Measurements from ENCODE around the gene EFNA2. TPM values are rescaled to one million over a fixed set of nuclear protein-coding genes. Genes with fewer than 3 reads are reported as not detected.
"Not testable (repeated sequence)": the region's sequence is repeated elsewhere in the genome, so short reads cannot be mapped to it uniquely, and the experiment has no call there.

The EFNA2 gene
- total and polyA plus RNA-seq, 9 donors, result 0.42 to 4.5 (median 2.3) TPM

GRCh38 chr19:1241417-1242095 is 44.1 kb upstream of the EFNA2 start, which contains the start of gene ATP5F1D:
Gene ATP5F1D, plus strand, starts transcription at chr19:1241751. Its CDS starts 100 bp downstream, at chr19:1241851.
- Histone ChIP-seq H3K9me3 (replicated peaks; ENCODE audit: control insufficient read depth, low read depth, low read length) (no peaks in the 10 kb centered on the region), H3K4me1 (ENCODE audit: control insufficient read depth, insufficient read depth, low read length) (peaks cover 79% of the 10 kb centered on the region), H3K27me3 (ENCODE audit: control insufficient read depth, insufficient read depth, low read length) (peaks cover 6% of the 10 kb centered on the region), H3K4me3 (ENCODE audit: low read length) (peak within 1 kb of the TSS; percentile 66), H3K27ac (ENCODE audit: low read length) (peak within 1 kb of the TSS; percentile 47), H3K36me3 (ENCODE audit: control insufficient read depth, insufficient read depth, low read length) (peaks cover 4% of the 10 kb centered on the region)
- under 1% methylated on average over 75 of the region's 79 CpGs for WGBS (ENCODE audit: insufficient coverage)
- peak; percentile 97 for DNase-seq

GRCh38 chr19:1243768-1244692 is 41.6 kb upstream of the EFNA2 start:
- H3K27ac ChIP-seq (ENCODE audit: low read length), result peak overlapping the region; percentile 99
- no peaks in the 10 kb centered on the region for H3K9me3 ChIP-seq (replicated peaks; ENCODE audit: control insufficient read depth, low read depth, low read length)
- 29% methylated on average over 26 of the region's 33 CpGs for WGBS (ENCODE audit: insufficient coverage)
- peaks cover 77% of the 10 kb centered on the region for H3K4me1 ChIP-seq (ENCODE audit: control insufficient read depth, insufficient read depth, low read length)
- DNase-seq, result peak; percentile 91
- no peak overlapping the region for H3K4me3 ChIP-seq (ENCODE audit: low read length)
- peaks cover 4% of the 10 kb centered on the region for H3K36me3 ChIP-seq (ENCODE audit: control insufficient read depth, insufficient read depth, low read length)
- no peaks in the 10 kb centered on the region for H3K27me3 ChIP-seq (ENCODE audit: control insufficient read depth, insufficient read depth, low read length)

- no peaks in the 10 kb centered on the region for H3K9me3 ChIP-seq (replicated peaks; ENCODE audit: control insufficient read depth, low read depth, low read length)
- peak; percentile 60 for DNase-seq
- WGBS (ENCODE audit: insufficient coverage), result 26% methylated on average over 14 of the region's 31 CpGs
- H3K36me3 ChIP-seq (ENCODE audit: control insufficient read depth, insufficient read depth, low read length), result peaks cover 4% of the 10 kb centered on the region
- peaks cover 72% of the 10 kb centered on the region for H3K4me1 ChIP-seq (ENCODE audit: control insufficient read depth, insufficient read depth, low read length)
- H3K27me3 ChIP-seq (ENCODE audit: control insufficient read depth, insufficient read depth, low read length), result no peaks in the 10 kb centered on the region
- H3K4me3 ChIP-seq (ENCODE audit: low read length), result no peak overlapping the region
- H3K27ac ChIP-seq (ENCODE audit: low read length), result peak overlapping the region; percentile 99
These were observed 40.8 kb upstream of the EFNA2 start for GRCh38 chr19:1244693-1245451.

GRCh38 chr19:1245494-1246264 is 40.0 kb upstream of the EFNA2 start:
- Histone ChIP-seq H3K4me3 (ENCODE audit: low read length) (no peak overlapping the region), H3K27me3 (ENCODE audit: control insufficient read depth, insufficient read depth, low read length) (no peaks in the 10 kb centered on the region), H3K4me1 (ENCODE audit: control insufficient read depth, insufficient read depth, low read length) (peaks cover 67% of the 10 kb centered on the region), H3K9me3 (replicated peaks; ENCODE audit: control insufficient read depth, low read depth, low read length) (no peaks in the 10 kb centered on the region), H3K36me3 (ENCODE audit: control insufficient read depth, insufficient read depth, low read length) (peaks cover 4% of the 10 kb centered on the region), H3K27ac (ENCODE audit: low read length) (peak overlapping the region; percentile 99)
- peak; percentile 85 for DNase-seq
- WGBS (ENCODE audit: insufficient coverage), result 63% methylated on average over 21 of the region's 26 CpGs

GRCh38 chr19:1246265-1247087 is 39.2 kb upstream of the EFNA2 start:
- H3K4me1 ChIP-seq (ENCODE audit: control insufficient read depth, insufficient read depth, low read length), result peaks cover 64% of the 10 kb centered on the region
- not testable (repeated sequence) for H3K9me3 ChIP-seq (replicated peaks; ENCODE audit: control insufficient read depth, low read depth, low read length); H3K27me3 ChIP-seq (ENCODE audit: control insufficient read depth, insufficient read depth, low read length); H3K4me3 ChIP-seq (ENCODE audit: low read length); H3K36me3 ChIP-seq (ENCODE audit: control insufficient read depth, insufficient read depth, low read length)
- H3K27ac ChIP-seq (ENCODE audit: low read length), result peak overlapping the region; percentile 99
- WGBS (ENCODE audit: insufficient coverage), result 71% methylated on average over 13 of the region's 27 CpGs
- DNase-seq, result peak; percentile 63

GRCh38 chr19:1247748-1248138 is 37.9 kb upstream of the EFNA2 start:
- 60% methylated on average over 4 of the region's 8 CpGs for WGBS (ENCODE audit: insufficient coverage)
- H3K27me3 ChIP-seq (ENCODE audit: control insufficient read depth, insufficient read depth, low read length), result no peaks in the 10 kb centered on the region

GRCh38 chr19:1248139-1248785 is 37.4 kb upstream of the EFNA2 start, which contains the start of gene MIDN:
Gene MIDN, plus strand, starts transcription at chr19:1248583. Its CDS starts 1,714 bp downstream, at chr19:1250297.
- Histone ChIP-seq H3K27ac (ENCODE audit: low read length) (peak within 1 kb of the TSS; percentile 99), H3K4me3 (ENCODE audit: low read length) (peak within 1 kb of the TSS; percentile 77), H3K4me1 (ENCODE audit: control insufficient read depth, insufficient read depth, low read length) (peaks cover 70% of the 10 kb centered on the region), H3K9me3 (replicated peaks; ENCODE audit: control insufficient read depth, low read depth, low read length) (no peaks in the 10 kb centered on the region), H3K27me3 (ENCODE audit: control insufficient read depth, insufficient read depth, low read length) (no peaks in the 10 kb centered on the region), H3K36me3 (ENCODE audit: control insufficient read depth, insufficient read depth, low read length) (peaks cover 13% of the 10 kb centered on the region)
- WGBS (ENCODE audit: insufficient coverage), result 3% methylated on average over 32 of the region's 60 CpGs
- peak; percentile 93 for DNase-seq

More at GRCh38 chr19:1247748-1248138, 37.9 kb upstream of the EFNA2 start:
- Histone ChIP-seq H3K9me3 (replicated peaks; ENCODE audit: control insufficient read depth, low read depth, low read length) (no peaks in the 10 kb centered on the region), H3K4me3 (ENCODE audit: low read length) (peak overlapping the region; percentile 77), H3K36me3 (ENCODE audit: control insufficient read depth, insufficient read depth, low read length) (peaks cover 12% of the 10 kb centered on the region), H3K27ac (ENCODE audit: low read length) (peak overlapping the region; percentile 99), H3K4me1 (ENCODE audit: control insufficient read depth, insufficient read depth, low read length) (peaks cover 70% of the 10 kb centered on the region)
- DNase-seq, result peak; percentile 84

GRCh38 chr19:1248786-1249297 is 36.8 kb upstream of the EFNA2 start:
- Histone ChIP-seq H3K9me3 (replicated peaks; ENCODE audit: control insufficient read depth, low read depth, low read length) (no peaks in the 10 kb centered on the region), H3K36me3 (ENCODE audit: control insufficient read depth, insufficient read depth, low read length) (peaks cover 19% of the 10 kb centered on the region), H3K4me3 (ENCODE audit: low read length) (peak overlapping the region; percentile 77), H3K4me1 (ENCODE audit: control insufficient read depth, insufficient read depth, low read length) (peaks cover 70% of the 10 kb centered on the region), H3K27me3 (ENCODE audit: control insufficient read depth, insufficient read depth, low read length) (no peaks in the 10 kb centered on the region), H3K27ac (ENCODE audit: low read length) (peak overlapping the region; percentile 99)
- whole genome bisulfite sequencing (ENCODE audit: insufficient coverage), result under 1% methylated on average over 74 of the region's 74 CpGs
- DNase-seq, result peak; percentile 91
